ENCODE data around the gene HNRNPM. TPM values are rescaled to one million over a fixed set of nuclear protein-coding genes. Genes with fewer than 3 reads are reported as not detected.

Gene HNRNPM
- total RNA-seq, 3 donors from 2014 or later, result 84.8 to 153 (median 116) TPM

GRCh38 chr19:8506402-8506957 is 61.7 kb downstream of the HNRNPM start:
- DNase-seq (ENCODE audit: low spot score in 2 of 2), result no peak
- no peaks in the 10 kb centered on the region for H3K27me3 ChIP-seq
- peaks cover 0 to 2% of the 10 kb centered on the region in 2 donors for H3K4me1 ChIP-seq
- peak overlapping the region; percentile 48 to 75 (median 59) for H3K4me3 ChIP-seq
- peak overlapping the region in 1 of 2 donors; percentile 67 for H3K27ac ChIP-seq
- no peak for TF ChIP-seq POLR2AphosphoS5 (IDR thresholded peaks at IDR 0.05)
- peak in 2 of 3 donors; percentile 1 to 8 for TF ChIP-seq CTCF (IDR thresholded peaks at IDR 0.05)
- no peak for TF ChIP-seq POLR2A (IDR thresholded peaks at IDR 0.05)
- no peaks in the 10 kb centered on the region for H3K36me3 ChIP-seq
- intact Hi-C loops (cut with DNase I; ENCODE audit: low total_unique reads), result no loop called here
- H3K9me3 ChIP-seq, result no peaks in the 10 kb centered on the region

- no peaks in the 10 kb centered on the region for H3K27me3 ChIP-seq
- no peaks in the 10 kb centered on the region for H3K36me3 ChIP-seq
- intact Hi-C loops (cut with DNase I; ENCODE audit: low total_unique reads), result no loop called here
- no peak overlapping the region for H3K27ac ChIP-seq
- no peak overlapping the region for H3K4me3 ChIP-seq
- TF ChIP-seq POLR2A (IDR thresholded peaks at IDR 0.05), result no peak
- TF ChIP-seq POLR2AphosphoS5 (IDR thresholded peaks at IDR 0.05), result no peak
- TF ChIP-seq CTCF (IDR thresholded peaks at IDR 0.05), result no peak
- no peaks in the 10 kb centered on the region for H3K9me3 ChIP-seq
- no peak for DNase-seq (ENCODE audit: low spot score in 2 of 2)
- peaks cover 9 to 11% of the 10 kb centered on the region in 2 donors for H3K4me1 ChIP-seq
Observed at GRCh38 chr19:8510589-8511115, 65.9 kb downstream of the HNRNPM start.

- no peak for DNase-seq (ENCODE audit: low spot score in 2 of 2)
- intact Hi-C loops (cut with DNase I; ENCODE audit: low total_unique reads), result no loop called here
- Histone ChIP-seq H3K4me3 (no peak overlapping the region), H3K9me3 (no peaks in the 10 kb centered on the region), H3K27ac (peak overlapping the region in 1 of 2 donors; percentile 5), H3K4me1 (peaks cover 8 to 11% of the 10 kb centered on the region in 2 donors), H3K27me3 (no peaks in the 10 kb centered on the region), H3K36me3 (no peaks in the 10 kb centered on the region)
- no peak for TF ChIP-seq POLR2A (IDR thresholded peaks at IDR 0.05)
- TF ChIP-seq POLR2AphosphoS5 (IDR thresholded peaks at IDR 0.05), result no peak
- TF ChIP-seq CTCF (IDR thresholded peaks at IDR 0.05), result no peak
Observed at GRCh38 chr19:8511573-8512101, 66.9 kb downstream of the HNRNPM start.

GRCh38 chr19:8512115-8512967 is 67.6 kb downstream of the HNRNPM start:
- intact Hi-C loops (cut with DNase I; ENCODE audit: low total_unique reads), result no loop called here
- Histone ChIP-seq H3K4me1 (peaks cover 8 to 11% of the 10 kb centered on the region in 2 donors), H3K27me3 (no peaks in the 10 kb centered on the region), H3K27ac (peak overlapping the region in 1 of 2 donors; percentile 99), H3K4me3 (peak overlapping the region in 2 of 3 donors; percentile 76 to 84), H3K36me3 (no peaks in the 10 kb centered on the region), H3K9me3 (no peaks in the 10 kb centered on the region)
- TF ChIP-seq CTCF (IDR thresholded peaks at IDR 0.05), result no peak
- DNase-seq (ENCODE audit: low spot score in 2 of 2), result no peak
